Right lobe of liver (tissue), 4 donors: ENCODE data around the gene NFASC.

Experiments used
- POLR2A ChIP-seq: fragments of 450-650 bp; IDR thresholded peaks from one replicate; pipeline ENCODE4 v1.6.1; 2017; ENCODE audit warnings: antibody characterized with exemption, mild to moderate bottlenecking
- TF ChIP-seq, protein P1 (sequence below), 4 donors: fragments of 200-600 bp in 3 of 4; fragments of 450-650 bp in 1 of 4; IDR thresholded peaks; one replicate each; pipeline versions ENCODE4 v1.5.1 to v1.8.0; 2016 to 2022; ENCODE audit warnings: antibody characterized with exemption in 4 of 4, mild to moderate bottlenecking in 2 of 4
- donor health status: DM: no; HTN: no; CAD: no.
- donor health status: DM: no; HTN: no; CAD: no.
- donor health status: DM: no; HTN: yes; CAD: no.

GRCh38 chr1:204992998-204993314 is 122.3 kb downstream of the NFASC start:
- TF ChIP-seq, protein P1, sequence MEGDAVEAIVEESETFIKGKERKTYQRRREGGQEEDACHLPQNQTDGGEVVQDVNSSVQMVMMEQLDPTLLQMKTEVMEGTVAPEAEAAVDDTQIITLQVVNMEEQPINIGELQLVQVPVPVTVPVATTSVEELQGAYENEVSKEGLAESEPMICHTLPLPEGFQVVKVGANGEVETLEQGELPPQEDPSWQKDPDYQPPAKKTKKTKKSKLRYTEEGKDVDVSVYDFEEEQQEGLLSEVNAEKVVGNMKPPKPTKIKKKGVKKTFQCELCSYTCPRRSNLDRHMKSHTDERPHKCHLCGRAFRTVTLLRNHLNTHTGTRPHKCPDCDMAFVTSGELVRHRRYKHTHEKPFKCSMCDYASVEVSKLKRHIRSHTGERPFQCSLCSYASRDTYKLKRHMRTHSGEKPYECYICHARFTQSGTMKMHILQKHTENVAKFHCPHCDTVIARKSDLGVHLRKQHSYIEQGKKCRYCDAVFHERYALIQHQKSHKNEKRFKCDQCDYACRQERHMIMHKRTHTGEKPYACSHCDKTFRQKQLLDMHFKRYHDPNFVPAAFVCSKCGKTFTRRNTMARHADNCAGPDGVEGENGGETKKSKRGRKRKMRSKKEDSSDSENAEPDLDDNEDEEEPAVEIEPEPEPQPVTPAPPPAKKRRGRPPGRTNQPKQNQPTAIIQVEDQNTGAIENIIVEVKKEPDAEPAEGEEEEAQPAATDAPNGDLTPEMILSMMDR (IDR thresholded peaks at IDR 0.05) = no peak
- TF ChIP-seq POLR2A = no peak
